Liver (tissue), 9 donors: ENCODE measurements around the gene CYTH3. TPM values are rescaled to one million over a fixed set of nuclear protein-coding genes. Genes with fewer than 3 reads are reported as not detected.

Experiments used
- DNase-seq: peaks from one replicate; pipeline ENCODE4 v3.0.0-alpha.2; 2017; ENCODE audit warnings: low spot score
- H3K27ac ChIP-seq, 2 donors: one replicate each; pipeline ENCODE4 v1.7.0; 2013; ENCODE audit warnings: inconsistent platforms in 2 of 2, low read length in 2 of 2, control low read depth in 1 of 2, low read depth in 1 of 2, mild to moderate bottlenecking in 1 of 2
- H3K27me3 ChIP-seq, 4 donors: one replicate each; pipeline versions ENCODE4 v1.6.1 to v1.7.0; 2013; ENCODE audit warnings: low read length in 3 of 4, inconsistent platforms in 1 of 4, mild to moderate bottlenecking in 1 of 4, moderate library complexity in 1 of 4; ENCODE audit not compliant: control insufficient read depth in 4 of 4, insufficient read depth in 4 of 4
- H3K36me3 ChIP-seq, 4 donors: one replicate each; pipeline versions ENCODE4 v1.6.1 to v1.7.0; 2013; ENCODE audit warnings: low read length in 3 of 4, mild to moderate bottlenecking in 3 of 4, low read depth in 1 of 4, moderate library complexity in 1 of 4; ENCODE audit not compliant: control insufficient read depth in 4 of 4, insufficient read depth in 3 of 4
- H3K4me1 ChIP-seq, 4 donors: one replicate each; pipeline versions ENCODE4 v1.6.1 to v1.7.0; 2013; ENCODE audit warnings: low read length in 3 of 4, mild to moderate bottlenecking in 3 of 4, moderate library complexity in 1 of 4; ENCODE audit not compliant: control insufficient read depth in 4 of 4, insufficient read depth in 4 of 4
- H3K4me3 ChIP-seq, 3 donors: one replicate each; pipeline versions ENCODE4 v1.6.1 to v1.7.0; 2013; ENCODE audit warnings: low read length in 3 of 3, control low read depth in 1 of 3, low read depth in 1 of 3, mild to moderate bottlenecking in 1 of 3
- H3K9ac ChIP-seq, 2 donors: one replicate each; pipeline ENCODE4 v1.7.0; 2013; ENCODE audit warnings: low read length in 2 of 2, mild to moderate bottlenecking in 2 of 2, moderate library complexity in 2 of 2, control low read depth in 1 of 2, low read depth in 1 of 2
- H3K9me3 ChIP-seq, 4 donors: one replicate each; pipeline versions ENCODE4 v1.6.1 to v1.7.0; 2013; ENCODE audit warnings: low read length in 3 of 4; ENCODE audit not compliant: control insufficient read depth in 4 of 4
- EGR1 ChIP-seq, 2 donors: IDR thresholded peaks; 2 replicates each; pipeline ENCODE4 v1.6.1; 2016 to 2018; ENCODE audit warnings: antibody characterized with exemption in 2 of 2, low read depth in 2 of 2
- FOXA1 ChIP-seq: IDR thresholded peaks from 2 replicates; pipeline ENCODE4 v1.6.1; 2016; ENCODE audit warnings: antibody characterized with exemption
- FOXA2 ChIP-seq: IDR thresholded peaks from 2 replicates; pipeline ENCODE4 v1.6.1; 2016; ENCODE audit warnings: antibody characterized with exemption
- GABPA ChIP-seq, 2 donors: IDR thresholded peaks in 1 of 2; conservative IDR thresholded peaks in 1 of 2; 2 replicates each; pipeline ENCODE4 v1.6.1; 2016; ENCODE audit warnings: antibody characterized with exemption in 2 of 2, mild to moderate bottlenecking in 1 of 2, moderate library complexity in 1 of 2
- HNF4A ChIP-seq, 2 donors: conservative IDR thresholded peaks; 2 replicates each; pipeline ENCODE4 v1.6.1; 2016; ENCODE audit warnings: antibody characterized with exemption in 2 of 2, mild to moderate bottlenecking in 2 of 2
- HNF4G ChIP-seq: IDR thresholded peaks from 2 replicates; pipeline ENCODE4 v1.6.1; 2016; ENCODE audit warnings: antibody characterized with exemption
- JUND ChIP-seq, 2 donors: IDR thresholded peaks; 2 replicates each; pipeline ENCODE4 v1.6.1; 2016; ENCODE audit warnings: antibody characterized with exemption in 2 of 2
- NR2F2 ChIP-seq: IDR thresholded peaks from 2 replicates; pipeline ENCODE4 v1.6.1; 2016; ENCODE audit warnings: antibody characterized with exemption
- RAD21 ChIP-seq, 2 donors: IDR thresholded peaks; 2 replicates each; pipeline ENCODE4 v1.6.1; 2016; ENCODE audit warnings: antibody characterized with exemption in 2 of 2, mild to moderate bottlenecking in 2 of 2
- RXRA ChIP-seq, 2 donors: IDR thresholded peaks; 2 replicates each; pipeline ENCODE4 v1.6.1; 2017 to 2018; ENCODE audit warnings: antibody characterized with exemption in 2 of 2, mild to moderate bottlenecking in 1 of 2
- SP1 ChIP-seq: IDR thresholded peaks from 2 replicates; pipeline ENCODE4 v1.6.1; 2018; ENCODE audit warnings: antibody characterized with exemption, mild to moderate bottlenecking
- TAF1 ChIP-seq: conservative IDR thresholded peaks from 2 replicates; pipeline ENCODE4 v1.6.1; 2016; ENCODE audit warnings: antibody characterized with exemption, mild to moderate bottlenecking
- YY1 ChIP-seq: IDR thresholded peaks from 2 replicates; pipeline ENCODE4 v1.6.1; 2016; ENCODE audit warnings: antibody characterized with exemption, mild to moderate bottlenecking
- WGBS: extraction: QIAGEN DNeasy Blood & Tissue Kit; methylation state at CpG from one replicate; pipeline ENCODE4 v1.1.7; 2013; 5-methylcytosine and 5-hydroxymethylcytosine counted together
- polyA plus RNA-seq, 2 donors: library from polyadenylated mRNA; stranded (reverse) in 1 of 2; unstranded in 1 of 2; fragments of 200-250 nt in 1 of 2; fragments of >200 nt in 1 of 2; fragmentation: Nextera tagmentation in 1 of 2; extraction: Ambion mirVana in 1 of 2; gene quantifications; one replicate each; pipeline versions ENCODE4 v1.2.1 to v1.2.3, GENCODE V29; 2013 to 2015
- total RNA-seq, 2 donors: library from RNA; depleted of rRNA; stranded (reverse); fragments of >200 nt; gene quantifications; one replicate each; pipeline ENCODE4 v1.2.3, GENCODE V29; 2014
- TF ChIP-seq, protein P1 (sequence below): fragments of 150-350 bp; IDR thresholded peaks from 2 replicates; pipeline ENCODE4 v1.5.1; 2017; ENCODE audit warnings: improper control_type of control experiment, low read depth, low read length; ENCODE audit not compliant: missing input control
- TF ChIP-seq, protein P2 (sequence below): IDR thresholded peaks from 2 replicates; pipeline ENCODE4 v1.6.1; 2016; ENCODE audit warnings: antibody characterized with exemption
- TF ChIP-seq, protein P3 (sequence below): IDR thresholded peaks from 2 replicates; pipeline ENCODE4 v1.6.1; 2016; ENCODE audit warnings: antibody characterized with exemption
- TF ChIP-seq, protein P4 (sequence below): IDR thresholded peaks from 2 replicates; pipeline ENCODE4 v1.6.1; 2016; ENCODE audit warnings: antibody characterized with exemption
- TF ChIP-seq, protein P5 (sequence below): IDR thresholded peaks from 2 replicates; pipeline ENCODE4 v1.6.1; 2016; ENCODE audit warnings: antibody characterized with exemption, mild to moderate bottlenecking
- donor health status: healthy.
- donor health status: healthy.
- donor health status: healthy.
- donor health status: healthy.
- donor health status: healthy.

The CYTH3 gene
- total and polyA plus RNA-seq, 4 donors: 1.1 to 6.3 (median 3.7) TPM

DNA sequence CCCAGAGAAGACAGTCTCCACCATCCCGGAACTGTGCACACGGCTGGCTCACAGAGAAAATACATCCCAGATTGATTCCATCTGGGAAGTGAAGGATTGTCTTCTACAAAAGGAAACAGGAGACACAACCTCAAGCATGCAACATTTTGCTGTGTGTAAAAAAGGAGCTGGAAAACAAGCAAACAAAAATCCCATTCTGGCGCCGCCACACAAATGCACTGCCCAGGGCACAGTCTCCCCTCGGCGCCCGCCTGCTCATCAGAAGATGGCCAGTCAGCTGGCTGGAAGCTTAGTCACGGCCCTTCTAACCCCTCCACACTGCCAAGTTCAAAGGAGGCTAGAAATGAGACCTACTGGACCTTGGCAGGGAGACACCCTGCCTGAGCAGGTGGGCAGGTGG, 14.1 kb upstream of the CYTH3 start:
- TF ChIP-seq, protein P1, sequence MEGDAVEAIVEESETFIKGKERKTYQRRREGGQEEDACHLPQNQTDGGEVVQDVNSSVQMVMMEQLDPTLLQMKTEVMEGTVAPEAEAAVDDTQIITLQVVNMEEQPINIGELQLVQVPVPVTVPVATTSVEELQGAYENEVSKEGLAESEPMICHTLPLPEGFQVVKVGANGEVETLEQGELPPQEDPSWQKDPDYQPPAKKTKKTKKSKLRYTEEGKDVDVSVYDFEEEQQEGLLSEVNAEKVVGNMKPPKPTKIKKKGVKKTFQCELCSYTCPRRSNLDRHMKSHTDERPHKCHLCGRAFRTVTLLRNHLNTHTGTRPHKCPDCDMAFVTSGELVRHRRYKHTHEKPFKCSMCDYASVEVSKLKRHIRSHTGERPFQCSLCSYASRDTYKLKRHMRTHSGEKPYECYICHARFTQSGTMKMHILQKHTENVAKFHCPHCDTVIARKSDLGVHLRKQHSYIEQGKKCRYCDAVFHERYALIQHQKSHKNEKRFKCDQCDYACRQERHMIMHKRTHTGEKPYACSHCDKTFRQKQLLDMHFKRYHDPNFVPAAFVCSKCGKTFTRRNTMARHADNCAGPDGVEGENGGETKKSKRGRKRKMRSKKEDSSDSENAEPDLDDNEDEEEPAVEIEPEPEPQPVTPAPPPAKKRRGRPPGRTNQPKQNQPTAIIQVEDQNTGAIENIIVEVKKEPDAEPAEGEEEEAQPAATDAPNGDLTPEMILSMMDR: no peak
- TF ChIP-seq, protein P2, sequence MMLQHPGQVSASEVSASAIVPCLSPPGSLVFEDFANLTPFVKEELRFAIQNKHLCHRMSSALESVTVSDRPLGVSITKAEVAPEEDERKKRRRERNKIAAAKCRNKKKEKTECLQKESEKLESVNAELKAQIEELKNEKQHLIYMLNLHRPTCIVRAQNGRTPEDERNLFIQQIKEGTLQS: no peak
- no peak for TF ChIP-seq RAD21 (IDR thresholded peaks at IDR 0.05)
- no peak for TF ChIP-seq EGR1 (IDR thresholded peaks at IDR 0.05; ENCODE audit: low read depth in 2 of 2)
- TF ChIP-seq FOXA1: no peak
- TF ChIP-seq HNF4A (conservative IDR thresholded peaks at IDR 0.05): no peak
- TF ChIP-seq HNF4G: no peak
- no peak for TF ChIP-seq RXRA (IDR thresholded peaks at IDR 0.05)
- TF ChIP-seq, protein P3, sequence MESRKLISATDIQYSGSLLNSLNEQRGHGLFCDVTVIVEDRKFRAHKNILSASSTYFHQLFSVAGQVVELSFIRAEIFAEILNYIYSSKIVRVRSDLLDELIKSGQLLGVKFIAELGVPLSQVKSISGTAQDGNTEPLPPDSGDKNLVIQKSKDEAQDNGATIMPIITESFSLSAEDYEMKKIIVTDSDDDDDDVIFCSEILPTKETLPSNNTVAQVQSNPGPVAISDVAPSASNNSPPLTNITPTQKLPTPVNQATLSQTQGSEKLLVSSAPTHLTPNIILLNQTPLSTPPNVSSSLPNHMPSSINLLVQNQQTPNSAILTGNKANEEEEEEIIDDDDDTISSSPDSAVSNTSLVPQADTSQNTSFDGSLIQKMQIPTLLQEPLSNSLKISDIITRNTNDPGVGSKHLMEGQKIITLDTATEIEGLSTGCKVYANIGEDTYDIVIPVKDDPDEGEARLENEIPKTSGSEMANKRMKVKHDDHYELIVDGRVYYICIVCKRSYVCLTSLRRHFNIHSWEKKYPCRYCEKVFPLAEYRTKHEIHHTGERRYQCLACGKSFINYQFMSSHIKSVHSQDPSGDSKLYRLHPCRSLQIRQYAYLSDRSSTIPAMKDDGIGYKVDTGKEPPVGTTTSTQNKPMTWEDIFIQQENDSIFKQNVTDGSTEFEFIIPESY: no peak
- no peak for TF ChIP-seq GABPA (IDR thresholded peaks at IDR 0.05 in 1 of 2, conservative IDR thresholded peaks at IDR 0.05 in 1 of 2)
- TF ChIP-seq, protein P4, sequence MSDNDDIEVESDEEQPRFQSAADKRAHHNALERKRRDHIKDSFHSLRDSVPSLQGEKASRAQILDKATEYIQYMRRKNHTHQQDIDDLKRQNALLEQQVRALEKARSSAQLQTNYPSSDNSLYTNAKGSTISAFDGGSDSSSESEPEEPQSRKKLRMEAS: no peak
- TF ChIP-seq TAF1: no peak
- no peak for TF ChIP-seq JUND (IDR thresholded peaks at IDR 0.05)
- no peak for TF ChIP-seq YY1
- no peak for TF ChIP-seq FOXA2
- TF ChIP-seq, protein P5, sequence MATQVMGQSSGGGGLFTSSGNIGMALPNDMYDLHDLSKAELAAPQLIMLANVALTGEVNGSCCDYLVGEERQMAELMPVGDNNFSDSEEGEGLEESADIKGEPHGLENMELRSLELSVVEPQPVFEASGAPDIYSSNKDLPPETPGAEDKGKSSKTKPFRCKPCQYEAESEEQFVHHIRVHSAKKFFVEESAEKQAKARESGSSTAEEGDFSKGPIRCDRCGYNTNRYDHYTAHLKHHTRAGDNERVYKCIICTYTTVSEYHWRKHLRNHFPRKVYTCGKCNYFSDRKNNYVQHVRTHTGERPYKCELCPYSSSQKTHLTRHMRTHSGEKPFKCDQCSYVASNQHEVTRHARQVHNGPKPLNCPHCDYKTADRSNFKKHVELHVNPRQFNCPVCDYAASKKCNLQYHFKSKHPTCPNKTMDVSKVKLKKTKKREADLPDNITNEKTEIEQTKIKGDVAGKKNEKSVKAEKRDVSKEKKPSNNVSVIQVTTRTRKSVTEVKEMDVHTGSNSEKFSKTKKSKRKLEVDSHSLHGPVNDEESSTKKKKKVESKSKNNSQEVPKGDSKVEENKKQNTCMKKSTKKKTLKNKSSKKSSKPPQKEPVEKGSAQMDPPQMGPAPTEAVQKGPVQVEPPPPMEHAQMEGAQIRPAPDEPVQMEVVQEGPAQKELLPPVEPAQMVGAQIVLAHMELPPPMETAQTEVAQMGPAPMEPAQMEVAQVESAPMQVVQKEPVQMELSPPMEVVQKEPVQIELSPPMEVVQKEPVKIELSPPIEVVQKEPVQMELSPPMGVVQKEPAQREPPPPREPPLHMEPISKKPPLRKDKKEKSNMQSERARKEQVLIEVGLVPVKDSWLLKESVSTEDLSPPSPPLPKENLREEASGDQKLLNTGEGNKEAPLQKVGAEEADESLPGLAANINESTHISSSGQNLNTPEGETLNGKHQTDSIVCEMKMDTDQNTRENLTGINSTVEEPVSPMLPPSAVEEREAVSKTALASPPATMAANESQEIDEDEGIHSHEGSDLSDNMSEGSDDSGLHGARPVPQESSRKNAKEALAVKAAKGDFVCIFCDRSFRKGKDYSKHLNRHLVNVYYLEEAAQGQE: no peak
- TF ChIP-seq NR2F2: no peak
- TF ChIP-seq SP1: no peak
- no peak for DNase-seq

More for the DNA sequence above, 14.1 kb upstream of the CYTH3 start:
- H3K9ac ChIP-seq: no peak overlapping the region
- no peaks in the 10 kb centered on the region for H3K27me3 ChIP-seq
- no peaks in the 10 kb centered on the region for H3K36me3 ChIP-seq
- no peak overlapping the region for H3K4me3 ChIP-seq
- no peak overlapping the region for H3K27ac ChIP-seq
- no peaks in the 10 kb centered on the region for H3K9me3 ChIP-seq
- no peaks in the 10 kb centered on the region for H3K4me1 ChIP-seq
- 93% methylated on average over 8 of the region's 8 CpGs for WGBS
